Measurements from ENCODE around the gene VAV1. TPM values are rescaled to one million over a fixed set of nuclear protein-coding genes. Genes with fewer than 3 reads are reported as not detected.

The VAV1 gene
- total RNA-seq, 1 experiment from 2014 or later, result 0.05 TPM

DNA sequence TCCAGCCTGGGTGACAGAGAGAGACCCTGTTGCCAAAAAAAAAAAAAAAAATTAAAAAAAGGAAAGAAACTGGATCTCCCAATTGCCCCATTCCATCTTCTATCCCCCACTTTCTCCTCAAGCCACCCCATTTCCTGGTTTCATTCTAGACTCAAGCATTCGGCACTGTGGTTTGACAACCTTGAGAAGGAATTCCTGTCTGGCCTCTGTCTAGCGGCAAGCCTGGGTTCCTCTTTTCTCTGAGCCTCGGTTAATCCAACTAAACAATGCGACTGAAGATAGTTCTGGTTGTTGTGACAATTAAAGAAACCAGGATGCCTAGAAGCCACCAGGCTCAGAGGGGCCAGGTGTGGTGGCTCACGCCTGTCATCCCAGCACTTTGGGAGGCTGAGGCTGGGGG is 48.8 kb upstream of the VAV1 start:
- Histone ChIP-seq H3K27ac (ENCODE audit: low read length) (no peak overlapping the region), H3K4me3 (ENCODE audit: low read depth in 2 of 2, low read length in 2 of 2) (no peak overlapping the region), H3K4me1 (ENCODE audit: control insufficient read depth, insufficient read depth, low read length) (no peaks in the 10 kb centered on the region), H3K27me3 (ENCODE audit: control insufficient read depth, insufficient read depth, low read length) (no peaks in the 10 kb centered on the region), H3K36me3 (ENCODE audit: control insufficient read depth, insufficient read depth, low read length) (no peaks in the 10 kb centered on the region), H3K9me3 (ENCODE audit: control insufficient read depth, insufficient read depth, low read depth, low read length) (no peaks in the 10 kb centered on the region)
- in situ Hi-C loops (cut with HindIII; ENCODE audit: low pct_unique_long_range_greater_than_20kb, low sequenced_read_pairs), result no loop called here
- no TSS peak for BruUV-seq (replicated peaks)
- POLR2A ChIA-PET, result no interaction called here
- no peak for DNase-seq (ENCODE audit: low read depth, low spot score)
- CTCF ChIA-PET, result no interaction called here
- intact Hi-C loops (cut with micrococcal nuclease; ENCODE audit: unreplicated experiment), result no loop called here
- no peak for ATAC-seq
- TF ChIP-seq SIN3A (IDR thresholded peaks at IDR 0.05; ENCODE audit: borderline replicate concordance, insufficient read depth, low read depth, low read length), result no peak

DNA sequence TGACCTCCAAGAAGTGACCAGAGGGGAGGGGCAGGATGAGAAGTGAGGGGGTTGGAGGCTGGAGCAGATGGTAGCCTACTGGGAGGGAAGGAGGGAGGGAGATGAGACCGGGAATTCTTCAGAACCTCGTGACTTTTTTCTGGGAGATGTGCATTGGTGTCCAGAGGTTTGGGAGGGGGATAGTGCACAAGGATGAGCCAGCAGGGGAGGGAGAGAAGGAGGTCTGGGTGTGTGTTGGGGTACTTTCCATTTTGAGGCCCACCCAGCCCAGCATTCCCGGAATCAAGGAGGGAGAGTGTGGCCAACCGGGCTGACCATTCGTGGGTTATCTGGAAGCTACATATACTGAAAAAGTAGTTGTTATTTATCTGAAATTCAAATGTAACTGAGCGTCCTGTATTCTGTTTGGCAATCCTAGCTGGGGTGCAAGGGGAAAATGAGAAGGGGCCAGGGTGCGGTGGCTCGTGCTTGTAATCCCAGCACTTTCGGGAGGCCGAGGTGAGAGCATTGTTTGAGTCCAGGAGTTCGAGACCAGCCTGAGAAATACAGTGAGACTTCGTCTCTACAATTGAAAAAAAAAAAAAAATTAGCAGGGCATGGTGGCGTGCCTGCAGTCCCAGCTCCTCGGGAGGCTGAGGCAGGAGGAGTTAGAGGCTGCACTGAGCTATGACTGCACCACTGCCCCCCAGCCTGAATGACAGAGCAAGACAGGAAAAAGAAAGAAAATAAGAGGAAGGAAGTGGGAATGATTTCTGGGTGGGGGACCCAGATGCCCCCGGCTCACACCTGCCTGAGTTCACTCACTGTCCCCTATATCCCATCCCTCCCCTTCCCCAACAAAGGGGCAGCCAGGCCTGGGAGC is 47.6 kb upstream of the VAV1 start:
- H3K27me3 ChIP-seq (ENCODE audit: control insufficient read depth, insufficient read depth, low read length), result no peaks in the 10 kb centered on the region
- H3K36me3 ChIP-seq (ENCODE audit: control insufficient read depth, insufficient read depth, low read length), result no peaks in the 10 kb centered on the region
- ChIA-PET CTCF (no interaction called here), POLR2A (no interaction called here)
- intact Hi-C loops (cut with micrococcal nuclease; ENCODE audit: unreplicated experiment) (no loop called here), in situ Hi-C loops (cut with HindIII; ENCODE audit: low pct_unique_long_range_greater_than_20kb, low sequenced_read_pairs) (no loop called here)
- no peak for ATAC-seq
- H3K4me3 ChIP-seq (ENCODE audit: low read depth in 2 of 2, low read length in 2 of 2), result no peak overlapping the region
- no peaks in the 10 kb centered on the region for H3K4me1 ChIP-seq (ENCODE audit: control insufficient read depth, insufficient read depth, low read length)
- no peak for DNase-seq (ENCODE audit: low read depth, low spot score)
- H3K27ac ChIP-seq (ENCODE audit: low read length), result no peak overlapping the region
- TF ChIP-seq POLR2AphosphoS5 (IDR thresholded peaks at IDR 0.05; ENCODE audit: low read depth, low read length) (no peak), REST (IDR thresholded peaks at IDR 0.05; ENCODE audit: insufficient read depth in 1 of 2, low read depth in 2 of 2, low read length in 1 of 2) (no peak)
- H3K9me3 ChIP-seq (ENCODE audit: control insufficient read depth, insufficient read depth, low read depth, low read length), result no peaks in the 10 kb centered on the region
- BruUV-seq (replicated peaks), result no TSS peak

DNA sequence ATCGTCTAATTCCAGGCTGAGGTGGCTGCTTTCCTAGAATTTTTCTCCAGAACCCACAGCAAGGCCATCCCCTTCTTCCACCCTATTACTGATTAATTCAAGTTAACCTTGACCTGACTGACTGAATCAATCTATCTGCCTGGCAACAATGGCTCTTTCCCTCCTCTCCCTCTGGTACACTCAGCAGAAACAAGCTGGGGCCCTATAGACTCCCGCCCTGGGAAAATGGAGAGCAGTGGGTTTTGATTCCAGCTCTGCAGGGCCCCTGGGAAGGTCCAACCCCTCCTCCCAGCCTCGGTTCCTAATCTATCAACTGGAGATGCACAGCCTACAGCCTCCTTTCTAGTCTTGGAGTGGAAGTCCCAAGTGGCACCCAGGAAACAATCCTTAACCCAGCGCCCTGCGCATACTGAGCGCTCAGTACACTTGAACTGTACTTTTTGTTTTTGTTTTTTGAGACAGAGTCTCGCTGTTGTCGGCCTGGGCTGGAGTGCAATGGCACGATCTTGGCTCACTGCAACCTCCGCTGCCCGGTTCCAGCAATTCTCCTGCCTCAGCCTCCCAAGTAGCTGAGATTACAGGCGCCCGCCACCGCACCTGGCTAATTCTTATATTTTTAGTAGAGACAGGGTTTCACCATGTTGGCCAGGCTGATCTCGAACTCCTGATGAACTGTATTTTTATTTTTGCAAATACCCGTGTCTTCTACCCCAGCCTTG is 46.8 kb upstream of the VAV1 start:
- no peaks in the 10 kb centered on the region for H3K36me3 ChIP-seq (ENCODE audit: control insufficient read depth, insufficient read depth, low read length)
- in situ Hi-C loops (cut with HindIII; ENCODE audit: low pct_unique_long_range_greater_than_20kb, low sequenced_read_pairs), result no loop called here
- no peaks in the 10 kb centered on the region for H3K4me1 ChIP-seq (ENCODE audit: control insufficient read depth, insufficient read depth, low read length)
- POLR2A ChIA-PET, result no interaction called here
- H3K27me3 ChIP-seq (ENCODE audit: control insufficient read depth, insufficient read depth, low read length), result no peaks in the 10 kb centered on the region
- TF ChIP-seq REST (IDR thresholded peaks at IDR 0.05; ENCODE audit: insufficient read depth in 1 of 2, low read depth in 2 of 2, low read length in 1 of 2) (no peak), TCF7L2 (IDR thresholded peaks at IDR 0.05; ENCODE audit: low read depth, low read length) (no peak), SIN3A (IDR thresholded peaks at IDR 0.05; ENCODE audit: borderline replicate concordance, insufficient read depth, low read depth, low read length) (no peak), POLR2AphosphoS5 (IDR thresholded peaks at IDR 0.05; ENCODE audit: low read depth, low read length) (no peak), CTCF (IDR thresholded peaks at IDR 0.05) (no peak)
- intact Hi-C loops (cut with micrococcal nuclease; ENCODE audit: unreplicated experiment), result no loop called here
- CTCF ChIA-PET, result no interaction called here
- no peak for ATAC-seq
- BruUV-seq (replicated peaks), result no TSS peak
- DNase-seq (ENCODE audit: low read depth, low spot score), result no peak
- no peak overlapping the region for H3K4me3 ChIP-seq (ENCODE audit: low read depth in 2 of 2, low read length in 2 of 2)
- no peak overlapping the region for H3K27ac ChIP-seq (ENCODE audit: low read length)
- no peaks in the 10 kb centered on the region for H3K9me3 ChIP-seq (ENCODE audit: control insufficient read depth, insufficient read depth, low read depth, low read length)
